HepG2 (cell line): ENCODE measurements around the gene COL4A2. TPM values are rescaled to one million over a fixed set of nuclear protein-coding genes. Genes with fewer than 3 reads are reported as not detected.
A peak's percentile ranks its signal among the peaks of the same experiment; 100 is the strongest.

Source experiments
- ATAC-seq: fragments of 200-7000 bp; cut with Tn5 transposase; 3 replicates; pipeline ENCODE4 v1.9.1; 2020; ENCODE audit warnings: mild to moderate bottlenecking, moderate library complexity
- BruUV-seq: library from RNA; stranded (reverse); fragments of 400-500 nt; replicated peaks from 2 replicates; lab custom pipeline; 2021; lab: Mats Ljungman, UMichigan
- CTCF ChIA-PET: fragments of 300-600 bp; formaldehyde crosslinking; extraction: SDS; loops from one replicate; lab custom pipeline; 2021; ENCODE audit warnings: low total read pairs, inconsistent platforms, low intra/inter-chr PET ratio; lab: Yijun Ruan, JAX
- POLR2A ChIA-PET: fragments of 350-600 bp; sonication (Branson Sonifier 250); formaldehyde crosslinking; loops from one replicate; lab custom pipeline; 2020; ENCODE audit warnings: antibody characterized with exemption, inconsistent platforms; lab: Yijun Ruan, JAX
- DNase-seq: peaks from one replicate; pipeline ENCODE4 v3.0.0-alpha.2; 2015; ENCODE audit warnings: low spot score
- FAIRE-seq: peaks from 3 replicates; lab custom pipeline; 2011; peaks lifted over from hg19 to GRCh38; lab: Jason Lieb, UNC
- H2AFZ ChIP-seq: one replicate; pipeline ENCODE4 v1.6.1; 2011; ENCODE audit warnings: low read length, inconsistent platforms
- H3K27ac ChIP-seq: fragments of 300-600 bp; 3 replicates; pipeline ENCODE4 v1.8.0; 2011; ENCODE audit warnings: mixed run types, mild to moderate bottlenecking, mixed read lengths, low read length, inconsistent platforms; ENCODE audit not compliant: insufficient read depth; ENCODE audit errors: extremely low read length
- H3K27me3 ChIP-seq, 2 experiments: fragments of 200-600 bp in 1 of 2; 2 replicates in 1 of 2; 3 replicates in 1 of 2; pipeline versions ENCODE4 v1.6.0 to v1.8.0; 2011; ENCODE audit warnings: low read length in 2 of 2, mild to moderate bottlenecking in 2 of 2, moderate library complexity in 2 of 2, inconsistent platforms in 1 of 2; ENCODE audit not compliant: insufficient read depth in 2 of 2, control insufficient read depth in 1 of 2
- H3K36me3 ChIP-seq, 2 experiments: fragments of 200-600 bp in 1 of 2; replicated peaks in 1 of 2; 2 replicates in 1 of 2; 3 replicates in 1 of 2; pipeline versions ENCODE4 v1.5.1 to v1.8.0; 2011; ENCODE audit warnings: low read length in 2 of 2, inconsistent platforms in 1 of 2; ENCODE audit not compliant: insufficient read depth in 2 of 2, control insufficient read depth in 1 of 2
- H3K4me1 ChIP-seq: 2 replicates; pipeline ENCODE4 v1.5.1; 2012; ENCODE audit warnings: low read length, inconsistent platforms; ENCODE audit not compliant: insufficient read depth
- H3K4me2 ChIP-seq: 2 replicates; pipeline ENCODE4 v1.6.0; 2011; ENCODE audit warnings: low read depth, low read length, inconsistent platforms
- H3K4me3 ChIP-seq, 3 experiments: fragments of 200-600 bp in 1 of 3; sonication (generic), shearing (Covaris generic) in 1 of 3; replicated peaks in 1 of 3; 2 replicates each; pipeline ENCODE4 v1.5.1; 2011 to 2016; ENCODE audit warnings: low read length in 3 of 3, inconsistent platforms in 2 of 3, low read depth in 2 of 3, mild to moderate bottlenecking in 2 of 3, control low read depth in 1 of 3, mixed read lengths in 1 of 3; ENCODE audit not compliant: insufficient read depth in 1 of 3
- H3K79me2 ChIP-seq: one replicate; pipeline ENCODE4 v1.6.1; 2011; ENCODE audit warnings: low read length, inconsistent platforms; ENCODE audit not compliant: insufficient read depth
- H3K9ac ChIP-seq: 2 replicates; pipeline ENCODE4 v1.6.0; 2011; ENCODE audit warnings: mild to moderate bottlenecking, low read depth, low read length, inconsistent platforms; ENCODE audit not compliant: insufficient read depth
- H3K9me3 ChIP-seq: 2 replicates; pipeline ENCODE4 v1.5.1; 2012; ENCODE audit warnings: mild to moderate bottlenecking, low read length
- H4K20me1 ChIP-seq: 2 replicates; pipeline ENCODE4 v1.6.0; 2011; ENCODE audit warnings: inconsistent platforms, mild to moderate bottlenecking, low read length, moderate library complexity; ENCODE audit not compliant: insufficient read depth
- CBX5 ChIP-seq: sonication (generic); formaldehyde crosslinking; IDR thresholded peaks from 2 replicates; pipeline ENCODE4 v1.4.0; 2020; ENCODE audit warnings: missing genetic modification reagents, borderline replicate concordance
- CEBPB ChIP-seq: IDR thresholded peaks from 2 replicates; pipeline ENCODE4 v1.6.1; 2011; ENCODE audit warnings: low read depth, low read length, improper control_type of control experiment, borderline replicate concordance
- CEBPG ChIP-seq: IDR thresholded peaks from 2 replicates; pipeline ENCODE4 v1.6.1; 2016
- MAFF ChIP-seq: IDR thresholded peaks from 2 replicates; pipeline ENCODE4 v1.6.1; 2011; ENCODE audit warnings: low read depth, low read length, improper control_type of control experiment
- NFYB ChIP-seq: sonication (generic); formaldehyde crosslinking; IDR thresholded peaks from 2 replicates; pipeline ENCODE4 v1.4.0; 2020; ENCODE audit warnings: missing genetic modification reagents
- TCF7L2 ChIP-seq: IDR thresholded peaks from 2 replicates; pipeline ENCODE4 v1.6.1; 2011; ENCODE audit warnings: mild to moderate bottlenecking, low read depth, low read length, moderate library complexity
- ZNF335 ChIP-seq: sonication (generic); formaldehyde crosslinking; IDR thresholded peaks from 2 replicates; pipeline ENCODE4 v1.4.0; 2020; ENCODE audit warnings: missing genetic modification reagents
- ZNF350 ChIP-seq: sonication (generic); formaldehyde crosslinking; IDR thresholded peaks from 2 replicates; pipeline ENCODE4 v1.4.0; 2020; ENCODE audit warnings: mild to moderate bottlenecking, low read depth, missing genetic modification reagents, borderline replicate concordance
- ZNF552 ChIP-seq: sonication (generic); formaldehyde crosslinking; IDR thresholded peaks from 2 replicates; pipeline ENCODE4 v1.9.0; 2022; ENCODE audit warnings: missing genetic modification reagents, mild to moderate bottlenecking, borderline replicate concordance
- WGBS: methylation state at CpG from one replicate; pipeline ENCODE4 v1.1.6; 2017; ENCODE audit warnings: low lambda C conversion rate; 5-methylcytosine and 5-hydroxymethylcytosine counted together
- in situ Hi-C: cut with HindIII; loops from 2 replicates; pipeline ENCODE4 v1.10.0; 2017; ENCODE audit warnings: low pct_unique_long_range_greater_than_20kb; ENCODE audit not compliant: extremely low pct_ligation_motif_present
- intact Hi-C: fragments of 100-400 bp; cut with micrococcal nuclease; formaldehyde crosslinking; loops from one replicate; pipeline ENCODE4 v1.10.0; 2022; ENCODE audit not compliant: unreplicated experiment
- polyA plus RNA-seq, 8 experiments: library from polyadenylated mRNA; depleted of rRNA in 3 of 8; stranded (reverse) in 7 of 8; unstranded in 1 of 8; fragments of >200 nt; fragmentation: Illumina TruSeq in 4 of 8; extraction: Trizol in 4 of 8; gene quantifications; 2 replicates each; pipeline versions ENCODE4 v1.2.1 to v1.2.3, GENCODE V29; 2011 to 2016; ENCODE audit warnings: low read depth in 4 of 8, missing spikeins in 1 of 8, mixed read lengths in 1 of 8; ENCODE audit not compliant: insufficient read depth in 1 of 8
- total RNA-seq, 5 experiments: library from RNA; depleted of rRNA; stranded (reverse); fragments of >200 nt; fragmentation: Illumina TruSeq; extraction: Trizol; gene quantifications; 2 replicates each; pipeline ENCODE4 v1.2.3, GENCODE V29; 2016; ENCODE audit warnings: low read depth in 1 of 5
- TF ChIP-seq, protein P1 (sequence below): sonication (generic); formaldehyde crosslinking; IDR thresholded peaks from 2 replicates; pipeline ENCODE4 v1.4.0; 2020; ENCODE audit warnings: missing genetic modification reagents
- TF ChIP-seq, protein P2 (sequence below): sonication (generic); formaldehyde crosslinking; IDR thresholded peaks from 2 replicates; pipeline ENCODE4 v1.8.1; 2023; ENCODE audit warnings: mild to moderate bottlenecking, missing genetic modification reagents
- TF ChIP-seq, protein P3 (sequence below): sonication (generic); formaldehyde crosslinking; IDR thresholded peaks from 2 replicates; pipeline ENCODE4 v1.4.0; 2020; ENCODE audit warnings: missing genetic modification reagents

Gene COL4A2
- total and polyA plus RNA-seq, 2 of the 13 experiments (the other 11 are each of a cell fraction or from before 2014, with no cell fraction given) = 0.22 to 1.9 TPM

DNA sequence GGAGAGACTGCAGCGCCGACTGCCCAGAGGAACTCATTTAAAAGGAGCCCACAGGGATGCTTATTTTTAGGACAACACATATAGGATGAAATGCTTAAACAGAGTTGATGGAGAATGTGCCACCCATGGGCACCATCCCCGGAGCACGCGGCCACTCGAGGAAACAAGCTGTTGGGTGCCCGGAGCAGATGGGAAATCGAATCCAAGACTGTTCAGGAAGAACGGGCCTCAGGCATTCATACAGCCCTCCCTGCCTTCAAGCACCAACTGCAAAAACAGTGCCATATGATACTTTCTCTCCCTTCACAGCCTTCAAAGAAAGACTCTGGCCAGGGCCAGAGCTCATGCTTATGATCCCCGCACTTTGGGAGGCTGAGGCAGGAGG, 214.2 kb downstream of the COL4A2 start:
- no peak overlapping the region for H3K9ac ChIP-seq
- no peak for DNase-seq
- H2AFZ ChIP-seq = no peak overlapping the region
- WGBS = 89% methylated on average over 10 of the region's 10 CpGs
- intact Hi-C loops (no loop called here), in situ Hi-C loops (no loop called here)
- no peak for FAIRE-seq
- no peak for TF ChIP-seq ZNF350
- no peak for TF ChIP-seq ZNF335 (CRISPR knock-in tag)
- TF ChIP-seq CBX5 (CRISPR knock-in tag) = no peak
- H3K4me1 ChIP-seq = peaks cover 7% of the 10 kb centered on the region; the same call in 1 of the 2 replicates
- H3K27me3 ChIP-seq = no peaks in the 10 kb centered on the region
- CTCF ChIA-PET = no interaction called here
- BruUV-seq = no TSS peak
- no peak for ATAC-seq
- no peak overlapping the region for H3K4me3 ChIP-seq
- peaks cover 1% of the 10 kb centered on the region for H3K79me2 ChIP-seq
- POLR2A ChIA-PET = no interaction called here
- H3K9me3 ChIP-seq = no peaks in the 10 kb centered on the region
- H3K27ac ChIP-seq = no peak overlapping the region
- H3K36me3 ChIP-seq = peaks cover 8 to 31% of the 10 kb centered on the region in 2 experiments
- H4K20me1 ChIP-seq = peaks cover 4% of the 10 kb centered on the region
- H3K4me2 ChIP-seq = no peak overlapping the region

DNA sequence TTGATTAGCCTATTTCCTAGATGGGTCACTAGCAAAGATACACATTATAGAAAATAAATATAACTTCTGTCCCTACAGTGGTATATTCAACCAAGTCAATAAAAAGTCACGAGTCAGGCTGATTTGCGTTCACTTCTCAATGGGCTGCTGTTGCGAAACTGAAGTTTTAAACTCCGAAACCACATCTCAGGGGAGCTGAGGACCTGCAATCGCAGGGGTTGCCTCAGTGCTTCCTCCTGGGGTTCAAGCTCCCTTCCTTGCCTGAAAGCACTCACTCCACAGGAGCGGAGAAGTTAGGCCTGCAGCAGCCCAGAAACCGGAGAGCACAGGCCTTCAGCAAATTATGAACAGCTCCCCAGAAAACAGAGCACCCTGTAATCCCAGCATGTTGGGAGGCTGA, 214.9 kb downstream of the COL4A2 start:
- no TSS peak for BruUV-seq
- Histone ChIP-seq H2AFZ (no peak overlapping the region), H3K36me3 (peaks cover 8 to 33% of the 10 kb centered on the region in 2 experiments)
- TF ChIP-seq MAFF = 0 out of 2 replicates have a peak, but pooled peaks have one; percentile 4
- TF ChIP-seq CEBPB = peak; percentile 56
- no peak for TF ChIP-seq ZNF552 (CRISPR knock-in tag)
- TF ChIP-seq CEBPG (CRISPR knock-in tag) = 0 out of 2 replicates have a peak, but pooled peaks have one; percentile 9
- no peak for TF ChIP-seq TCF7L2
- TF ChIP-seq, protein P1, sequence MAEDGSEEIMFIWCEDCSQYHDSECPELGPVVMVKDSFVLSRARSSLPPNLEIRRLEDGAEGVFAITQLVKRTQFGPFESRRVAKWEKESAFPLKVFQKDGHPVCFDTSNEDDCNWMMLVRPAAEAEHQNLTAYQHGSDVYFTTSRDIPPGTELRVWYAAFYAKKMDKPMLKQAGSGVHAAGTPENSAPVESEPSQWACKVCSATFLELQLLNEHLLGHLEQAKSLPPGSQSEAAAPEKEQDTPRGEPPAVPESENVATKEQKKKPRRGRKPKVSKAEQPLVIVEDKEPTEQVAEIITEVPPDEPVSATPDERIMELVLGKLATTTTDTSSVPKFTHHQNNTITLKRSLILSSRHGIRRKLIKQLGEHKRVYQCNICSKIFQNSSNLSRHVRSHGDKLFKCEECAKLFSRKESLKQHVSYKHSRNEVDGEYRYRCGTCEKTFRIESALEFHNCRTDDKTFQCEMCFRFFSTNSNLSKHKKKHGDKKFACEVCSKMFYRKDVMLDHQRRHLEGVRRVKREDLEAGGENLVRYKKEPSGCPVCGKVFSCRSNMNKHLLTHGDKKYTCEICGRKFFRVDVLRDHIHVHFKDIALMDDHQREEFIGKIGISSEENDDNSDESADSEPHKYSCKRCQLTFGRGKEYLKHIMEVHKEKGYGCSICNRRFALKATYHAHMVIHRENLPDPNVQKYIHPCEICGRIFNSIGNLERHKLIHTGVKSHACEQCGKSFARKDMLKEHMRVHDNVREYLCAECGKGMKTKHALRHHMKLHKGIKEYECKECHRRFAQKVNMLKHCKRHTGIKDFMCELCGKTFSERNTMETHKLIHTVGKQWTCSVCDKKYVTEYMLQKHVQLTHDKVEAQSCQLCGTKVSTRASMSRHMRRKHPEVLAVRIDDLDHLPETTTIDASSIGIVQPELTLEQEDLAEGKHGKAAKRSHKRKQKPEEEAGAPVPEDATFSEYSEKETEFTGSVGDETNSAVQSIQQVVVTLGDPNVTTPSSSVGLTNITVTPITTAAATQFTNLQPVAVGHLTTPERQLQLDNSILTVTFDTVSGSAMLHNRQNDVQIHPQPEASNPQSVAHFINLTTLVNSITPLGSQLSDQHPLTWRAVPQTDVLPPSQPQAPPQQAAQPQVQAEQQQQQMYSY (CRISPR knock-in tag) = no peak
- TF ChIP-seq, protein P2, sequence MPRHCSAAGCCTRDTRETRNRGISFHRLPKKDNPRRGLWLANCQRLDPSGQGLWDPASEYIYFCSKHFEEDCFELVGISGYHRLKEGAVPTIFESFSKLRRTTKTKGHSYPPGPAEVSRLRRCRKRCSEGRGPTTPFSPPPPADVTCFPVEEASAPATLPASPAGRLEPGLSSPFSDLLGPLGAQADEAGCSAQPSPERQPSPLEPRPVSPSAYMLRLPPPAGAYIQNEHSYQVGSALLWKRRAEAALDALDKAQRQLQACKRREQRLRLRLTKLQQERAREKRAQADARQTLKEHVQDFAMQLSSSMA (CRISPR knock-in tag) = no peak
- TF ChIP-seq, protein P3, sequence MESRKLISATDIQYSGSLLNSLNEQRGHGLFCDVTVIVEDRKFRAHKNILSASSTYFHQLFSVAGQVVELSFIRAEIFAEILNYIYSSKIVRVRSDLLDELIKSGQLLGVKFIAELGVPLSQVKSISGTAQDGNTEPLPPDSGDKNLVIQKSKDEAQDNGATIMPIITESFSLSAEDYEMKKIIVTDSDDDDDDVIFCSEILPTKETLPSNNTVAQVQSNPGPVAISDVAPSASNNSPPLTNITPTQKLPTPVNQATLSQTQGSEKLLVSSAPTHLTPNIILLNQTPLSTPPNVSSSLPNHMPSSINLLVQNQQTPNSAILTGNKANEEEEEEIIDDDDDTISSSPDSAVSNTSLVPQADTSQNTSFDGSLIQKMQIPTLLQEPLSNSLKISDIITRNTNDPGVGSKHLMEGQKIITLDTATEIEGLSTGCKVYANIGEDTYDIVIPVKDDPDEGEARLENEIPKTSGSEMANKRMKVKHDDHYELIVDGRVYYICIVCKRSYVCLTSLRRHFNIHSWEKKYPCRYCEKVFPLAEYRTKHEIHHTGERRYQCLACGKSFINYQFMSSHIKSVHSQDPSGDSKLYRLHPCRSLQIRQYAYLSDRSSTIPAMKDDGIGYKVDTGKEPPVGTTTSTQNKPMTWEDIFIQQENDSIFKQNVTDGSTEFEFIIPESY (CRISPR knock-in tag) = no peak
- TF ChIP-seq NFYB (CRISPR knock-in tag) = no peak
- TF ChIP-seq, all 625 proteins: peak for 3
- no peak overlapping the region for H3K27ac ChIP-seq
- DNase-seq (no peak), ATAC-seq (no peak), FAIRE-seq (no peak)
- intact Hi-C loops (no loop called here), in situ Hi-C loops (no loop called here)
- no peaks in the 10 kb centered on the region for H3K9me3 ChIP-seq
- H3K27me3 ChIP-seq = no peaks in the 10 kb centered on the region
- ChIA-PET POLR2A (no interaction called here), CTCF (no interaction called here)
- H3K4me2 ChIP-seq = no peak overlapping the region
- H4K20me1 ChIP-seq = peaks cover 9% of the 10 kb centered on the region
- peaks cover 13% of the 10 kb centered on the region for H3K4me1 ChIP-seq
- no peak overlapping the region for H3K4me3 ChIP-seq
- 86% methylated on average over 7 of the region's 7 CpGs for WGBS
- no peak overlapping the region for H3K9ac ChIP-seq
- H3K79me2 ChIP-seq = peaks cover 8% of the 10 kb centered on the region
